CD4-positive, alpha-beta memory T cell (primary cell): Measurements from ENCODE around the gene CSTPP1. TPM values are rescaled to one million over a fixed set of nuclear protein-coding genes. Genes with fewer than 3 reads are reported as not detected.

Source experiments
- CTCF ChIA-PET: fragments of 350-600 bp; sonication (Branson Sonifier 250); formaldehyde crosslinking; loops from one replicate; lab custom pipeline; 2021; ENCODE audit warnings: inconsistent platforms; ENCODE audit not compliant: partially characterized antibody; lab: Charles Lee
- POLR2A ChIA-PET: fragments of 350-600 bp; sonication (Branson Sonifier 250); formaldehyde crosslinking; loops from one replicate; lab custom pipeline; 2021; ENCODE audit not compliant: partially characterized antibody; lab: Charles Lee
- DNase-seq, 5 donors: peaks; one replicate each; pipeline versions ENCODE4 v3.0.0 to v3.0.0-alpha.2; 2020 to 2022; ENCODE audit warnings: mixed read lengths in 1 of 5
- H3K27ac ChIP-seq: one replicate; pipeline ENCODE4 v1.7.0; 2013; ENCODE audit warnings: low read depth, low read length
- H3K27me3 ChIP-seq: 2 replicates; pipeline ENCODE4 v1.7.0; 2013; ENCODE audit warnings: mild to moderate bottlenecking, low read length, moderate library complexity; ENCODE audit not compliant: insufficient read depth
- H3K36me3 ChIP-seq: 2 replicates; pipeline ENCODE4 v1.7.0; 2013; ENCODE audit warnings: mild to moderate bottlenecking, low read length, moderate library complexity; ENCODE audit not compliant: insufficient read depth
- H3K4me1 ChIP-seq: 2 replicates; pipeline ENCODE4 v1.7.0; 2013; ENCODE audit warnings: mild to moderate bottlenecking, low read length, moderate library complexity; ENCODE audit not compliant: insufficient read depth
- H3K4me3 ChIP-seq, 2 donors: one replicate each; pipeline ENCODE4 v1.7.0; 2013; ENCODE audit warnings: low read length in 2 of 2, mild to moderate bottlenecking in 1 of 2
- H3K9me3 ChIP-seq, 2 donors: one replicate each; pipeline ENCODE4 v1.7.0; 2013; ENCODE audit warnings: low read length in 2 of 2, control low read depth in 1 of 2; ENCODE audit not compliant: control insufficient read depth in 1 of 2
- H3K27ac Mint-ChIP-seq, 7 donors: one replicate each; pipeline ENCODE4 v1.8.0; 2020 to 2021; ENCODE audit warnings: mixed read lengths in 7 of 7, mild to moderate bottlenecking in 6 of 7, inconsistent platforms in 3 of 7, moderate library complexity in 3 of 7
- H3K27me3 Mint-ChIP-seq, 2 donors: one replicate each; pipeline ENCODE4 v1.8.0; 2020 to 2021; ENCODE audit warnings: mixed read lengths in 2 of 2
- H3K36me3 Mint-ChIP-seq, 2 donors: one replicate each; pipeline ENCODE4 v1.8.0; 2020 to 2021; ENCODE audit warnings: mixed read lengths in 2 of 2, inconsistent platforms in 1 of 2, mild to moderate bottlenecking in 1 of 2
- H3K4me1 Mint-ChIP-seq, 4 donors: one replicate each; pipeline ENCODE4 v1.8.0; 2020 to 2021; ENCODE audit warnings: mixed read lengths in 4 of 4, mild to moderate bottlenecking in 1 of 4
- H3K4me3 Mint-ChIP-seq, 8 donors: one replicate each; pipeline ENCODE4 v1.8.0; 2020 to 2021; ENCODE audit warnings: mixed read lengths in 8 of 8, mild to moderate bottlenecking in 7 of 8, moderate library complexity in 6 of 8, inconsistent platforms in 3 of 8
- H3K9me3 Mint-ChIP-seq, 8 donors: one replicate each; pipeline ENCODE4 v1.8.0; 2020 to 2021; ENCODE audit warnings: mixed read lengths in 8 of 8, mild to moderate bottlenecking in 5 of 8, inconsistent platforms in 3 of 8, moderate library complexity in 1 of 8
- intact Hi-C: fragments of 100-400 bp; cut with micrococcal nuclease; formaldehyde crosslinking; loops from one replicate; pipeline ENCODE4 v1.15.1; 2023
- polyA plus RNA-seq, 2 donors: library from polyadenylated mRNA; unstranded; fragments of 300-500 nt; fragmentation: Illumina TruSeq; gene quantifications; one replicate each; pipeline ENCODE4 v1.2.3, GENCODE V29; 2021
- total RNA-seq, 2 experiments: library from RNA; stranded (reverse); gene quantifications; one replicate each; pipeline ENCODE4 v1.2.3, GENCODE V29; 2021

The CSTPP1 gene
- total and polyA plus RNA-seq, 4 experiments from 2014 or later = 12.4 to 24.3 (median 17.8) TPM

- H3K9me3 Mint-ChIP-seq = peaks cover 0 to 5% (median under 1%) of the 10 kb centered on the region in 8 donors
- H3K27me3 Mint-ChIP-seq = no peaks in the 10 kb centered on the region
- Histone ChIP-seq H3K27ac (no peak overlapping the region), H3K36me3 (no peaks in the 10 kb centered on the region), H3K9me3 (no peaks in the 10 kb centered on the region), H3K27me3 (no peaks in the 10 kb centered on the region), H3K4me3 (no peak overlapping the region), H3K4me1 (no peaks in the 10 kb centered on the region)
- intact Hi-C loops = no loop called here
- DNase-seq = no peak
- H3K27ac Mint-ChIP-seq = no peak overlapping the region
- POLR2A ChIA-PET = no interaction called here
- peaks cover 0 to 4% (median 0%) of the 10 kb centered on the region in 4 donors for H3K4me1 Mint-ChIP-seq
- CTCF ChIA-PET = interaction anchor here (2.0 kb wide), 1 partner anchor 31 kb away, joined by 5 read pairs; no protein-coding TSS in a partner anchor
- peaks cover 21 to 32% of the 10 kb centered on the region in 2 donors for H3K36me3 Mint-ChIP-seq
- H3K4me3 Mint-ChIP-seq = no peak overlapping the region
These were observed 119.0 kb downstream of the CSTPP1 start for GRCh38 chr11:47055534-47055933.

- no peak overlapping the region for H3K4me3 Mint-ChIP-seq
- H3K27me3 ChIP-seq = no peaks in the 10 kb centered on the region
- H3K27ac Mint-ChIP-seq = no peak overlapping the region
- peaks cover 0 to 8% (median under 1%) of the 10 kb centered on the region in 4 donors for H3K4me1 Mint-ChIP-seq
- H3K4me1 ChIP-seq = no peaks in the 10 kb centered on the region
- H3K9me3 Mint-ChIP-seq = peaks cover 0 to 5% (median under 1%) of the 10 kb centered on the region in 8 donors
- no peaks in the 10 kb centered on the region for H3K36me3 ChIP-seq
- H3K27ac ChIP-seq = no peak overlapping the region
- H3K27me3 Mint-ChIP-seq = no peaks in the 10 kb centered on the region
- H3K9me3 ChIP-seq = no peaks in the 10 kb centered on the region
- intact Hi-C loops = no loop called here
- H3K4me3 ChIP-seq = no peak overlapping the region
- DNase-seq = no peak
- CTCF ChIA-PET = interaction anchor here (2.0 kb wide), 1 partner anchor 30 kb away, joined by 5 read pairs; no protein-coding TSS in a partner anchor
- POLR2A ChIA-PET = no interaction called here
- peaks cover 21 to 32% of the 10 kb centered on the region in 2 donors for H3K36me3 Mint-ChIP-seq
These were observed 119.8 kb downstream of the CSTPP1 start for GRCh38 chr11:47056261-47056915.

- Mint-ChIP-seq H3K9me3 (peaks cover 0 to 5% (median under 1%) of the 10 kb centered on the region in 8 donors), H3K27me3 (no peaks in the 10 kb centered on the region), H3K27ac (no peak overlapping the region), H3K4me1 (peaks cover 0 to 8% (median under 1%) of the 10 kb centered on the region in 4 donors), H3K36me3 (peaks cover 21 to 30% of the 10 kb centered on the region in 2 donors), H3K4me3 (no peak overlapping the region)
- H3K27me3 ChIP-seq = no peaks in the 10 kb centered on the region
- H3K27ac ChIP-seq = no peak overlapping the region
- no peaks in the 10 kb centered on the region for H3K36me3 ChIP-seq
- intact Hi-C loops = no loop called here
- CTCF ChIA-PET = no interaction called here
- POLR2A ChIA-PET = no interaction called here
- no peak for DNase-seq
- H3K4me3 ChIP-seq = no peak overlapping the region
- H3K4me1 ChIP-seq = no peaks in the 10 kb centered on the region
- no peaks in the 10 kb centered on the region for H3K9me3 ChIP-seq
These were observed 120.8 kb downstream of the CSTPP1 start for GRCh38 chr11:47057365-47057764.

- no peak overlapping the region for H3K4me3 Mint-ChIP-seq
- H3K36me3 Mint-ChIP-seq = peaks cover 10 to 15% of the 10 kb centered on the region in 2 donors
- no peak overlapping the region for H3K27ac ChIP-seq
- H3K27ac Mint-ChIP-seq = peak overlapping the region in 1 of 7 donors; percentile 57
- H3K4me1 ChIP-seq = no peaks in the 10 kb centered on the region
- intact Hi-C loops = no loop called here
- POLR2A ChIA-PET = no interaction called here
- DNase-seq = no peak
- no peaks in the 10 kb centered on the region for H3K27me3 ChIP-seq
- no peaks in the 10 kb centered on the region for H3K36me3 ChIP-seq
- H3K27me3 Mint-ChIP-seq = no peaks in the 10 kb centered on the region
- no peaks in the 10 kb centered on the region for H3K9me3 ChIP-seq
- peaks cover 0 to 5% (median under 1%) of the 10 kb centered on the region in 4 donors for H3K4me1 Mint-ChIP-seq
- peaks cover 0 to 7% (median under 1%) of the 10 kb centered on the region in 8 donors for H3K9me3 Mint-ChIP-seq
- CTCF ChIA-PET = no interaction called here
- no peak overlapping the region for H3K4me3 ChIP-seq
These were observed 124.2 kb downstream of the CSTPP1 start for GRCh38 chr11:47060807-47061206.

- Histone ChIP-seq H3K36me3 (no peaks in the 10 kb centered on the region), H3K27me3 (no peaks in the 10 kb centered on the region), H3K4me3 (no peak overlapping the region), H3K4me1 (no peaks in the 10 kb centered on the region), H3K27ac (no peak overlapping the region), H3K9me3 (no peaks in the 10 kb centered on the region)
- Mint-ChIP-seq H3K27ac (peak overlapping the region in 2 of 7 donors; percentile 9 to 33), H3K4me3 (no peak overlapping the region), H3K36me3 (peaks cover 7 to 15% of the 10 kb centered on the region in 2 donors), H3K27me3 (no peaks in the 10 kb centered on the region), H3K9me3 (peaks cover 0 to 7% (median under 1%) of the 10 kb centered on the region in 8 donors), H3K4me1 (peaks cover 0 to 5% (median under 1%) of the 10 kb centered on the region in 4 donors)
- CTCF ChIA-PET = no interaction called here
- intact Hi-C loops = no loop called here
- no peak for DNase-seq
- POLR2A ChIA-PET = no interaction called here
These were observed 125.0 kb downstream of the CSTPP1 start for GRCh38 chr11:47061429-47062178.

- Histone ChIP-seq H3K27ac (no peak overlapping the region), H3K4me3 (no peak overlapping the region), H3K4me1 (no peaks in the 10 kb centered on the region), H3K9me3 (no peaks in the 10 kb centered on the region), H3K27me3 (no peaks in the 10 kb centered on the region), H3K36me3 (no peaks in the 10 kb centered on the region)
- Mint-ChIP-seq H3K9me3 (peaks cover 0 to 3% (median 0%) of the 10 kb centered on the region in 8 donors), H3K4me3 (no peak overlapping the region), H3K27ac (no peak overlapping the region), H3K36me3 (peaks cover 2 to 10% of the 10 kb centered on the region in 2 donors), H3K27me3 (no peaks in the 10 kb centered on the region), H3K4me1 (peaks cover 0 to 5% (median under 1%) of the 10 kb centered on the region in 4 donors)
- ChIA-PET POLR2A (no interaction called here), CTCF (no interaction called here)
- no peak for DNase-seq
- intact Hi-C loops = no loop called here
These were observed 126.2 kb downstream of the CSTPP1 start for GRCh38 chr11:47062736-47063135.

- H3K9me3 ChIP-seq = no peaks in the 10 kb centered on the region
- H3K4me1 ChIP-seq = no peaks in the 10 kb centered on the region
- H3K27me3 Mint-ChIP-seq = no peaks in the 10 kb centered on the region
- intact Hi-C loops = no loop called here
- H3K36me3 ChIP-seq = no peaks in the 10 kb centered on the region
- no peak overlapping the region for H3K4me3 Mint-ChIP-seq
- H3K36me3 Mint-ChIP-seq = peaks cover 0 to 5% of the 10 kb centered on the region in 2 donors
- H3K4me3 ChIP-seq = no peak overlapping the region
- H3K9me3 Mint-ChIP-seq = peaks cover 0 to 3% (median 0%) of the 10 kb centered on the region in 8 donors
- no peaks in the 10 kb centered on the region for H3K4me1 Mint-ChIP-seq
- DNase-seq = no peak
- H3K27ac ChIP-seq = no peak overlapping the region
- POLR2A ChIA-PET = no interaction called here
- H3K27me3 ChIP-seq = no peaks in the 10 kb centered on the region
- H3K27ac Mint-ChIP-seq = no peak overlapping the region
- CTCF ChIA-PET = no interaction called here
These were observed 130.8 kb downstream of the CSTPP1 start for GRCh38 chr11:47067401-47067800.
